NCI-H1092 (cell line): Measurements from ENCODE around the gene OR11H6.
"Not testable (repeated sequence)": the region's sequence is repeated elsewhere in the genome, so short reads cannot be mapped to it uniquely, and the experiment has no call there.

Experiments
- DNase-seq: peaks from one replicate; lab custom pipeline; 2025; lab: John Stamatoyannopoulos, UW

OR11H6 gene, protein sequence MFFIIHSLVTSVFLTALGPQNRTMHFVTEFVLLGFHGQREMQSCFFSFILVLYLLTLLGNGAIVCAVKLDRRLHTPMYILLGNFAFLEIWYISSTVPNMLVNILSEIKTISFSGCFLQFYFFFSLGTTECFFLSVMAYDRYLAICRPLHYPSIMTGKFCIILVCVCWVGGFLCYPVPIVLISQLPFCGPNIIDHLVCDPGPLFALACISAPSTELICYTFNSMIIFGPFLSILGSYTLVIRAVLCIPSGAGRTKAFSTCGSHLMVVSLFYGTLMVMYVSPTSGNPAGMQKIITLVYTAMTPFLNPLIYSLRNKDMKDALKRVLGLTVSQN

DNA sequence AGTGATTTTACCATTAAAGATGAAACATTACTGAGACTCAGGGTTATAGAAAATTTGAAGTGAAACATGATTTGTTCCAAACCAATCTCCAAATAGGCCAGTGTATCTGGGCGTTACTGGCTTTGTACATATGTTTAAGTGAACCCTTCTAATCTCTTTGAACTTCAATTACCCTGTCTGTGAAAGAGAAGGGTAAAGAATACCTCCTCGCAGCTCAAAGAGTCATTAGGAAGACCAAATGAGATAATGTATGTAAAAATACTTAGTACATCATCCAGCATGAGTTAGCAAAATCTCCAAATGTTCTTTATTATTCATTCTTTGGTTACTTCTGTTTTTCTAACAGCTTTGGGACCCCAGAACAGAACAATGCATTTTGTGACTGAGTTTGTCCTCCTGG lies at the start of gene OR11H6:
Gene OR11H6 (plus strand): TSS at position 301 of the 400 bp plus-strand sequence. CDS start 0 bp downstream, at position 301.
- no peak for DNase-seq

DNA sequence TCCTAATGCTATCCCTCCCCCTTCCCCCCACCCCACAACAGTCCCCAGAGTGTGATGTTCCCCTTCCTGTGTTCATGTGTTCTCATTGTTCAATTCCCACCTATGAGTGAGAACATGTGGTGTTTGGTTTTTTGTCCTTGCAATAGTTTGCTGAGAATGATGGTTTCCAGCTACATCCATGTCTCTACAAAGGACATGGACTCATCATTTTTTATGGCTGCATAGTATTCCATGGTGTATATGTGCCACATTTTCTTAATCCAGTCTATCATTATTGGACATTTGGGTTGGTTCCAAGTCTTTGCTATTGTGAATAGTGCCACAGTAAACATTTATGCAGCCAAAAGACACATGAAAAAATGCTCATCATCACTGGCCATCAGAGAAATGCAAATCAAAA lies 49.3 kb upstream of the OR11H6 start:
- DNase-seq, result not testable (repeated sequence)

DNA sequence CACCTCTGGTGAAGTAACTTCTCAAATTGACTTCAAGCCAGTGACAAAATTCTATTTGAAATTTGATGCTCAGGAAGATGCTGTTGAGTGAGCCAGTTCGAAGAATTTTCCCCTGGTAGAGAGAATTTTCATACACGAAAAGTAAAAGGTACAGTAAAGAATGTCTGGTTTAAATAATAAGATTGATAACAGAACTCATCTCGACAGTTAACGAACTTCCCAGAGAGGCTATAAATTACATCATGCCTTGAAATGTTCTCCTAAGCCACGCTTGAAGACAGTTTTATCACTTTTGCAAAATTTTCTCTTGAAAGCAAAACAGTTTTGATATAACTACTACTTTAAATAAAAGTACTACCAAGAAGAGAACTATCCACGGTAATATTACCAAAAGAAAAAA lies 47.2 kb upstream of the OR11H6 start:
- DNase-seq, result no peak

DNA sequence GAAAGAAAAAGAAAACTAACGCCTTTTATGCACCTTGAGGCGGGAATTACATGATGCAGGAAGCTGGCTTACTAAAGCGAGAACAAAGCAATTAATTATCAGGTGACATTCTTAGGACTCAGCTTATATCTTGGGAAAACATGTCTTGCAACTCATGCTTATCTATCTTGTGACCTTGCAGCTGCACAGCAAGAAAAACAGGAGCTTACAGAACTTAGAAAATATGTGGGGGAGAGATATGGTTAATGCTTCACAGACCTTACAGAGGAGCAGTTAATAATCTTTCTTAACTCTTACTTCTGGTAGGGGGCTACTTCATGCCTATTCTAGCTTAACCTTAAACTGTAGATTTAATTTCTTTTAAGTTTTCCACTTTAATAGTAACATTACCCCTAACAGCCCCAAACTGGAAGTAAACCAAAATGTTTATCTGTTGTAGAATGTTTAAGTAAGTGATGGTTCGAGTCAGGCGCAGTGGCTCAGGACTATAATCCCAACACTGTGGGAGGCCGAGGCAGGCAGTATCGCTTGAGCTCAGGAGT lies 46.0 kb upstream of the OR11H6 start:
- DNase-seq, result no peak

DNA sequence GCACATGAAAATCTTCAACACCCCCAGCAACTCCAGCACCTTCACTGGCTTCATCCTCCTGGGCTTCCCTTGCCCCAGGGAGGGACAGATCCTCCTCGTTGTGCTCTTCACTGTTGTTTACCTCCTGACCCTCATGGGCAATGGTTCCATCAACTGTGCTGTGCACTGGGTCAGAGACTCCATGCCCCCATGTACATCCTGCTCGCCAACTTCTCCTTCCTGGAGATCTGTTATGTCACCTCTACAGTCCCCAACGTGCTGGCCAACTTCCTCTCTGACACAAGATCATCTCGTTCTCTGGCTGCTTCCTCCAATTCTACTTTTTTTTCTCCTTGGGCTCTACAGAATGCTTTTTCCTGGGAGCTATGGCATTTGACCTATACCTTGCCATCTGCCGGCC lies 44.3 kb upstream of the OR11H6 start:
- no peak for DNase-seq

DNA sequence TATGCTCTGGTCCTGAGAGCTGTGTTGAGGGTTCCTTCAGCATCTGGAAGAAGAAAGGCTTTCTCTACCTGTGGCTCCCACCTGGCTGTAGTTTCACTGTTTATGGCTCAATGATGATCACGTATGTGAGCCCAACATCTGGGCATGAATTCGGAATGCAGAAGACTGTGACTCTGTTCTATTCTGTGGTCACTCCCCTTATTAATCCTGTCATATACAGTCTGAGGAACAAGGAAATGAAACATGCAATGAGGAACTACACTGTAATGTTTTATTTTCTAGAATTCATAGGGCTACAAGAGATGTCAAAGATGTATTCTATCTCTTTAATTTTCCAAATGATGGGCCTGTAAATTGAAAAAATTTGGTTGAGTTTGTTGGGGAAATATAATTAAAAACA lies 43.6 kb upstream of the OR11H6 start:
- no peak for DNase-seq

DNA sequence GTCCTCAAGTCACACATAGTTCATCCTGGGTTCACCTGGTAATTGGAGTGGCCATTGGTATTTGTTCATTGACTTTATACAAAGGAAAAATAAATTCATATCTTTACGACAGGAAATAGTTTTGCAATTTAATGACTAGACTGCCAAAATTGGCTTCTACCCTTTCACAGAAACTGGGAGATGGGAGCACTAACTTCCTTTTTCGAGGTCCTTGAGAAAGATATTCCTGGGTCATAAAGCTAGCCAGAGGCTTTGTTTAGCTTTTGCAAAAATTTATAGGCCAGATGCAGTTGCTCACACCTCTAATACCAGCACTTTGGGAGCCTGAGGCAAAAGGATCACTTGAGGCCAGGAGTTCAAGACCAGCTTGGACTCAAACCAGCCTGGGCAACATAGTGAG lies 43.0 kb upstream of the OR11H6 start:
- no peak for DNase-seq

DNA sequence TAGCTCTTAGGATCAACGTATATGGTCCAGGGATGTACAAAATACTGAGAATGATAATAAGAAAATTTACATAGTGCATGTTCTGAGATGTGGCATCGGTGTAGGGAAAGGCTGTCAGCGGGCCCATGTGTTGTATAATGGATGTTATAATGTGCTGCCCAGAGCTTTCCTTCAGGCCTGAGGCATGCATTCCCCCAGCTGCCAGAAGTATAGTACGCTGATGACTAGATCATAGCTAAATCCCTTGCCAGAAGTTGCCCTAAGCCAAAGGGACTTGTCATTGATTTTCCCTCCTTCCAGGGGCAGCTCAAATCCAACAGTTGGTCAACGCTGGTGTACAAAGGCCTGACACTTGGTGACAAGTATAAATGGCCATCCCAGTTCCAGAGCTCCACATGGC lies 39.3 kb upstream of the OR11H6 start:
- DNase-seq, result no peak

DNA sequence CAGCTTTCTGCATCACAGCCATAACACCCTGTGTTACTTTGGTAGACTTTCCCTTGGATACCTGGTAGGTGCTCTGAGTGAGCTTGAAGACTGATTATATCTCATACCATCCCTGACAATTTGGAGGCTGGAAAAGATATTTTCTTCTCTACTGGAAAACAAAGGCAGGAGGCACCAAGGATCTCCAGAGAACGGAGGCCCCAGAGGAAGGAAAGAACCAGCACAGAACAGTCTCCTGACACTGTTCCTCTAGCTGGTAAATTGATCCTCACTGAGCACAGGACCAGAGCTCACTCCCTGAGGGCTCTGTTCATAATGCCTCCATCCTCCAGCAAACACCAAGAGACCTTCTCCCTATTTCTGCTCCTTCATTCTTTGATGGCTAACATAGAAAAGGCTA lies 32.9 kb upstream of the OR11H6 start, which contains the start of gene OR11G2:
Gene OR11G2 (plus strand): TSS at position 301 of the 400 bp plus-strand sequence. CDS start 6,542 bp downstream, outside the sequence.
- no peak for DNase-seq

DNA sequence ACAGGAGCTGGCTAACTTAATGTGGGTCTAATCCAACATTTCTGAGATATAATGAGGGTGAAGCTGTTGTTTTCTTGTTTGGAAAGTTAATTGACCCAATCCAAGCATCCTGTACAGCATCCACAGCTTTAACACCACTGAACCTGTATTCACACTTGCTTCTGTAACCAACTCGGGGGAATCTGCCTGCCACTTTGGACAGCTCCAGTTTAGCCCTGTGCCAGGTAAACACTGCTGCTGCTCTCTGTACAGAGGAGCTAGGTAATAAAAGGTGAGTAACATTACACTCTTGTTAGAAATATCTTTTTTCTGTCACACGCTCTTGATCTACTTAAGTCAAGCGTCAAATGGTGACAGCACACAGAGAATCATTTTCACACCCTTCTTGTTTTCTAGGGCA lies 32.1 kb upstream of the OR11H6 start:
- no peak for DNase-seq

DNA sequence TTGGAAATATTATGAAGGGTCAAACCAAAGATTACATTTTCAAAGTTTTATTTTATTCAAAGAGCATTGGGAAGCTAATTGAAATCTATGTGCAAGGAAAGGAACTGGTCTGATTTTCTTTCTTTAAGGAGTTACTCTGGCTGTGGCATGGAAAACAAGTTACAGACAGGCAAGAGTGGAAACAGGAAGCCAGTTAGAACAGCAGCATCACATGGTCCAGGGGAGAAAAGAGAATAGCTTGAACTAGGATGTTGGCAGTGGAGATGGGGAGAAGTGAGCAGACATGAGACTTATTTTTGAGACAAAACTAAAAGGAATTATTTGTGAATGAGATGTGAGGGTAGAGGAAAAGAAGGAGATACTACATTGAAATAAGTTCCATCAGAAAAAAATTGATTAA lies 29.4 kb upstream of the OR11H6 start:
- no peak for DNase-seq

DNA sequence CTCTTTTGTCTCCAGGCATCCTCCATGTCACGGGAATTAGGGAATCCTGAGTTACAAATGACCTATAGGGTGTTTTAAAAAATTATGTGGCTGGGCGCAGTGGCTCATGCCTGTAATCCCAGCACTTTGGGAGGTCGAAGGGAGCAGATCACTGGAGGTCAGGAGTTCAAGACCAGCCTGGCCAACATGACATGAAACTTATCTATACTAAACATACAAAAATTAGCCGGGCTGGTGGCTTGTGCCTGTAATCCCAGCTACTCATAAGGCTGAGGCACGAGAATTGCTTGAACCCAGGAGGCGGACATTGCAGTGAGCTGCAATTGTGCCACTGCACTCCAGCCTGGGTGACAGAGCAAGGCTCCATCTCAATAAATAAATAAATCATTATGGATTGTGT lies 28.3 kb upstream of the OR11H6 start:
- not testable (repeated sequence) for DNase-seq

DNA sequence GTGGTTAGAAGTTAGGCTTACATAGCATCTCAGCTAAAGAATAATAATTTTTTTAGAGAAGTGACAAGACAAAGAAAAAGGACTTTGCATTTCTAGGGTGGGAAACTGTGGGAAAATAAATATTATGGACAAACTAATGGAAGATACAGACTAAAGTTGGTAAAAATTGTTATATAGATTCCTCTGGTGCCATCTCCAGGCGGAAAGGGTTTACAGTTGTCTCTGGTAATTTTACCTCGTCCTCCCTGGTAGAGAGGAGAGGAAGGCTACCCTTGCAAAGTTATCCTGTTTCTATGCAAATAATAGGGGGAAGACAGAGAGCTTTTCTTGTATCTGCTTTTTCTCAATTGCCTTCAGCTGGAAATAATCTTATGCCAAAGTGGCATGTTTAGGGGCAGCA lies 27.6 kb upstream of the OR11H6 start:
- DNase-seq, result no peak

DNA sequence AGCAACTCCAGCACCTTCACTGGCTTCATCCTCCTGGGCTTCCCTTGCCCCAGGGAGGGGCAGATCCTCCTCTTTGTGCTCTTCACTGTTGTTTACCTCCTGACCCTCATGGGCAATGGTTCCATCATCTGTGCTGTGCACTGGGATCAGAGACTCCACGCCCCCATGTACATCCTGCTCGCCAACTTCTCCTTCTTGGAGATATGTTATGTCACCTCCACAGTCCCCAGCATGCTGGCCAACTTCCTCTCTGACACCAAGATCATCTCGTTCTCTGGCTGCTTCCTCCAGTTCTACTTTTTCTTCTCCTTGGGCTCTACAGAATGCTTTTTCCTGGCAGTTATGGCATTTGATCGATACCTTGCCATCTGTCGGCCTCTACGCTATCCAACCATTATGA lies 26.1 kb upstream of the OR11H6 start:
- no peak for DNase-seq

DNA sequence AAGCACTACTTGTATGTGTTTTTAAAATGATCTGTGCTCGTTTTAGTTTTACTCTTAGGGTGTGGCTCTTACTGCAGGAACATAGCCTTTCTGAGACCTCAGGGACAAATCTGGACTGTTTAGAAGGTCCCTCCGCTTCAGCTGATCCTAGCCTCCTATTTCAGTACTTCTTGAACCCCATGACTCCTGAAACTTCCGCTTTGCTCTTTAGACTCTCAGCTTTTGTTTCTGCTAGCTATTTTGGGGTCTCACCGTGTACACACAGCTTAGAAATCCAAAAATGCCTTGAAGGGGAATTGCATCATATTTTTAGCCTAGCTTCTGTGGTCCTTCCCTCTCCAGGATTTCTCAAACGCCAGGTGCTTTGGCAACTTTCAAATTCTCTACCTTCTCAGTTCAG lies 24.5 kb upstream of the OR11H6 start:
- no peak for DNase-seq

DNA sequence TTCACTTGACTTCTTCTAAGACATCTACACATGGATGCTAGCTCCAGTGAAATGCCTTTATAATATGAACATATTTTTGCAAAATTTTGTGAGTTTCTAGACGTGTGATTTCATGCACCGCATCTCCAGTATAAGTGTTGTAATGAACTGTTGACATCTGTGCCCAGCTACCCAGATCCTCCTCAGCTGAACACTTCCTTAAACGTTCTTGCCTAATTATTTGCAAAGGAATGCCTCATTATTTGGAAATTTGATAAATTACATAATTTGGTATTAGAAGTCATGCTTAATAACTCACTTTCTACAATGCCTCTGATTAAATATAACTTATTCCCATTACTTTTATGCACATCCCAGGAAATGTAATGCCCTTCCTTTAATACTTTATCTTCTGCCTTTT lies 18.8 kb upstream of the OR11H6 start:
- DNase-seq, result no peak

DNA sequence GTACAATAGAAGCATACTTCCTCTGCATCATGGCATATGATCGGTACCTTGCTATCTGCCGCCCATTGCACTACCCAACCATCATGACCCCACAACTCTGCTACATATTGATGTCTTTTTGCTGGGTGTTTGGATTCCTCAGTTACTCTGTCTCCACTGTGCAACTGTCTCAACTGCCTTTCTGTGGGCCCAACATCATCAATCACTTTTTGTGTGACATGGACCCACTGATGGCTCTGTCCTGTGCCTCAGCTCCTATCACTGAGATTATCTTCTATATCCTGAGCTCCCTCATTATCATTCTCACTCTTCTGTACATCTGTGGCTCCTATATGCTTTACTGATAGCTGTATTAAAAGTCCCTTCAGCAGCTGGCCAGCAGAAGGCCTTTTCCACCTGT lies 13.9 kb upstream of the OR11H6 start:
- DNase-seq, result no peak

DNA sequence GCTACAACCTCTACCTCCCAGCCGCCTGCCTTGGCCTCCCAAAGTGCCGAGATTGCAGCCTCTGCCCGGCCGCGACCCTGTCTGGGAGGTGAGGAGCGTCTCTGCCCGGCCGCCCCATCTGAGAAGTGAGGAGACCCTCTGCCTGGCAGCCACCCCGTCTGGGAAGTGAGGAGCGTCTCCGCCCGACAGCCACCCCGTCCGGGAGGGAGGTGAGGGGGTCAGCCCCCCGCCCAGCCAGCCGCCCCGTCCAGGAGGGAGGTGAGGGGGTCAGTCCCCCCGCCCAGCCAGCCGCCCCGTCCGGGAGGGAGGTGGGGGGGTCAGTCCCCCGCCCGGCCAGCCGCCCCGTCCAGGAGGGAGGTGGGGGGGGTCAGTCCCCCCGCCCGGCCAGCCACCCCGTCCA lies 11.1 kb upstream of the OR11H6 start:
- not testable (repeated sequence) for DNase-seq

DNA sequence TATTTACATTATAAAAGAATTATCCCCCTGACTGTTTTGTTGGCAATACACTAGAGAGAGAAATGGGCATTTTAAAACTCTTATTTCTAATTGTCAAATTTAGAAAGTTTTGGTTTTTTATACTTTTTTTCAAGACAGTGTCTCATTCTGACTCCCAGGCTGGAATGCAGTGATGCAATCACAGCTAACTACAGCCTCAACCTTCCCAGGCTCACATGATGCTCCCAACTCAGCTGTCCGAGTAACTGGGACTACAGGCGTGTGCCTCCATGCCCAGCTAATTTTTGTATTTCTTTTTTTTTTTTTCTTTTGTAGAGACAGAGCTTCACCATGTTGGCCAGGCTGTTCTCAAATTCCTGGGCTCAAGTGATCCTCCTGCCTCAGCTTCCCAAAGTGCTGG lies 8.3 kb upstream of the OR11H6 start:
- no peak for DNase-seq

DNA sequence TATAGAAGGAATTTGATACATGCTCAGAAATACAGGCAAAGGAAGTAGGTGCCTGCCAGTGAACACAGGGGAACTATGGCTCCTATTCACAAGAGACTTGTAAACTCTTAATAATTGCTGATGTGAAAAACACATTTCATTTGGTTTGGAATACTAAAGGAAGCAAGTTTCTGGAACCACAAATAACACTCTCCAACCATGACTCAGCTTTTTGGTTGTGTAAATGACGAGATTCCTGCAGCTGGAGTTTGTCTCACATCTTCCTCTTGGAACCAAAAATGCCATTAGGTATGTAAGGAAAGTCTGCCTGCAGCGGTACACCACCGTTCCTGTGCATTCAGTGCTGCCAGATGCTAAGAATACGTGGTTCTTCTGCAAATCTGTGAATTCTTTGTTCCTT lies 4.5 kb upstream of the OR11H6 start:
- no peak for DNase-seq

DNA sequence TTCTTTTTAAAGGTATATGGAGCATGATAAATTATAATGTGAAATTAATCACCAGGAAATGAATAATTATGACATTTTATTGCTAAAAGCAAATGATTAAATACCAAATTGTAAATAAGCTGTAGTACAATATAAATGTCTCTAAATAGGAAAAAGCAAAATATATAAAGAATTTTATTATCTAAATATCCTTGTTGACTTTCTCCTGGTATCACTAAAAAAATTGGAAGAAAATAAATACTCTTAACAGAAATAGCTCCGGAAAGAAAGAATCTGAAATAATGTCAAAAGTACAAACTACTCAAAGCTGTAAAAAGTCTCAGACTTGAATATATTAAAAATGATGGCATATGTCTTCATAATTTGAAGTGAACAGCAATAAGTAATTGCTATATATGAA lies 5.2 kb downstream of the OR11H6 start, which contains the start of gene OR11H7:
Gene OR11H7 (plus strand): TSS at position 301 of the 400 bp plus-strand sequence.
- DNase-seq, result no peak

DNA sequence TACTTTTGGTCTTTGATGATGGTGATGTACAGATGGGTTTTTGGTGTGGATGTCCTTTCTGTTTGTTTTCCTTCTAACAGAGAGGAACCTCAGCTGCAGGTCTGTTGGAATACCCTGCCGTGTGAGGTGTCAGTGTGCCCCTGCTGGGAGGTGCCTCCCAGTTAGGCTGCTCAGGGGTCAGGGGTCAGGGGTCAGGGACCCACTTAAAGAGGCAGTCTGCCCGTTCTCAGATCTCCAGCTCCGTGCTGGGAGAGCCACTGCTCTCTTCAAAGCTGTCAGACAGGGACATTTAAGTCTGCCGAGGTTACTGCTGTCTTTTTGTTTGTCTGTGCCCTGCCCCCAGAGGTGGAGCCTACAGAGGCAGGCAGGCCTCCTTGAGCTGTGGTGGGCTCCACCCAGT lies 11.9 kb downstream of the OR11H6 start:
- DNase-seq, result not testable (repeated sequence)

DNA sequence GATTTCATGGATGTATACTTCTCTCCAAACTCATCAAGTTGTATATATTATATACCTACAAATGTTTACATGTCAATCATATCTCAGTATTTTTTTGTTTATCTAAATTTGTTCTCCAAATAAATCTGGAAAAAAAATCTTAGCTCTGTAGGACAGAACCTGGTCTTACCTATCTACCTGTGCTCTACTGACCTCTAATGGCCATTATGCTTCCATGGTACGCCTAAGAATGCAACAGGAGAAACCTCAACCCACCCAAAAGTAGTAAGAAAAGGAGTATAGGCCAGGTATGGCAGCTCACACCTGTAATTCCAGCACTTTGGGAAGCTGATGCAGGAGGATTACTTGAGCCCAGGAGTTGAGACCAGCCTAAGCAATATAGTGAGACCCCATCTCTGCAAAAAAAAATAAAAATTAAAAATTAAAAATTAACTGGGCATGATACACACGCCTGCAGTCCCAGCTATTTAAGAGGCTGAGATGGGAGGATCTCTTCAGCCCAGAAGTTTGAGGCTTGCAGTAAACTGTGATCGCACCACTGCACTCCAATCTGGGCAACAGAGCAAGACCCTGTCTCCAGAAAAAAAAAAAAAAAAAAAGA lies 24.2 kb downstream of the OR11H6 start:
- DNase-seq, result no peak
